Erythroblast (primary cell): Measurements from ENCODE around the gene UBE2E2.

Source experiments
- GATA1 ChIP-seq: IDR thresholded peaks from 2 replicates; pipeline ENCODE4 v1.6.1; 2011; ENCODE audit warnings: low read depth, mild to moderate bottlenecking, control low read depth, low read length, moderate library complexity
- POLR2A ChIP-seq: IDR thresholded peaks from 2 replicates; pipeline ENCODE4 v1.6.1; 2011; ENCODE audit warnings: mild to moderate bottlenecking, low read length

DNA sequence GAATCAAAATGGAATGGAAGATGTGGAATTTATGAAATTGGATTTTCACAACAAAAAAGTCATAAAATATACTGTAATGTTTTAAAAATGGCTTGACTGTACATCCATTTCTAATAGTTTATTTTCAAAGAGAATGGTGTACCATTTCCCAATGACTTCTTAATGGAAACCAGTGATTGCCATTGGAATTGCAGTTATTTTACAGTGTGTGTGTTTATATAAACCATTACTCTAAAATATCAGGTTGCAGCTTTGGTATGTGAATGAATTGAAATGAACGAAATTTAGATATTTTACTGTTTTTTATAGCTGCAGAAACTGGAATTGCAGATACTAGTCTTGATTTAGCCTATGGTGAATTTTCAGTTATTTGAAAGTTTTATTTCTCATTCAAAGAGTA lies 165.6 kb downstream of the UBE2E2 start:
- TF ChIP-seq POLR2A (no peak), GATA1 (no peak)
